GM12873 (cell line): ENCODE results near the gene OR5D14.

ENCODE experiments used
- TF ChIP-seq, protein P1 (sequence below): IDR thresholded peaks from 2 replicates; pipeline ENCODE4 v1.5.1; 2012; ENCODE audit warnings: low read depth, mild to moderate bottlenecking, moderate library complexity, low read length, control low read depth; ENCODE audit not compliant: insufficient read depth; ENCODE audit errors: missing control alignments

OR5D14 gene

GRCh38 chr11:55838452-55838851, 43.1 kb downstream of the OR5D14 start, which contains the start of gene OR5D16:
Gene OR5D16 (plus strand): TSS chr11:55838752. CDS start chr11:55838752, 0 bp downstream.
- TF ChIP-seq, protein P1, sequence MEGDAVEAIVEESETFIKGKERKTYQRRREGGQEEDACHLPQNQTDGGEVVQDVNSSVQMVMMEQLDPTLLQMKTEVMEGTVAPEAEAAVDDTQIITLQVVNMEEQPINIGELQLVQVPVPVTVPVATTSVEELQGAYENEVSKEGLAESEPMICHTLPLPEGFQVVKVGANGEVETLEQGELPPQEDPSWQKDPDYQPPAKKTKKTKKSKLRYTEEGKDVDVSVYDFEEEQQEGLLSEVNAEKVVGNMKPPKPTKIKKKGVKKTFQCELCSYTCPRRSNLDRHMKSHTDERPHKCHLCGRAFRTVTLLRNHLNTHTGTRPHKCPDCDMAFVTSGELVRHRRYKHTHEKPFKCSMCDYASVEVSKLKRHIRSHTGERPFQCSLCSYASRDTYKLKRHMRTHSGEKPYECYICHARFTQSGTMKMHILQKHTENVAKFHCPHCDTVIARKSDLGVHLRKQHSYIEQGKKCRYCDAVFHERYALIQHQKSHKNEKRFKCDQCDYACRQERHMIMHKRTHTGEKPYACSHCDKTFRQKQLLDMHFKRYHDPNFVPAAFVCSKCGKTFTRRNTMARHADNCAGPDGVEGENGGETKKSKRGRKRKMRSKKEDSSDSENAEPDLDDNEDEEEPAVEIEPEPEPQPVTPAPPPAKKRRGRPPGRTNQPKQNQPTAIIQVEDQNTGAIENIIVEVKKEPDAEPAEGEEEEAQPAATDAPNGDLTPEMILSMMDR, result no peak
